ENCODE measurements around the gene AQP2. TPM values are rescaled to one million over a fixed set of nuclear protein-coding genes. Genes with fewer than 3 reads are reported as not detected.

Gene AQP2
- total and polyA plus RNA-seq, 2 of the 13 experiments (the other 11 are each of a cell fraction or from before 2014, with no cell fraction given) = not detected

DNA sequence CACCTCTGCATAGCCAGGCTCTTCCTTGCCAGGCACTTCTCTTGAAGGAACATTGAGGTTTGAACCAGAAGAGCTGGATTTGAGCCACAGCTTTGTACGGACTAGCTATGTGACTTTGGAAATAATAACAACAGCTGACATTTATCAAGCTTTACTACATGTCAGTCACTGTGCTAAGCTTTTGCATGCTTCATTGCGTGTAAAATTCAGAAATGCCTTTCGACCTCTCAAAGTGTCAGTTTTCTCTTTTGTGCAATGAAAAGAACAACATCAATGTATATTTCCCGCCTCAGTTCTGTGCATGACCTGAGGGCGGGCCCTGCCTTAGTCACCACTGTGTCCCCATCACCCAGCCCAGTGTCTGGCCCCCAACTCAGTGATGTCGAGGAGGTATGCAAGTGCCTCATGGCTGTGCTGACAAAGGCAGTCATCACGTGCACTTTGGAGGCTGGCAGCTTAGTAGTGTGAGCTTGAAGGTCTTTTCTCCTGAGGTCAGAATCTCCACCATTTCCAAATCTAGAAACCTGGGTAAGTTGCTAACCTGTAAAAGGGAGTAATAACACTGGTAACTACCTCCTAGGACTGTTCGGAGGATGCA lies 17.9 kb upstream of the AQP2 start:
- Histone ChIP-seq H3K27ac (ENCODE audit: extremely low read length, insufficient read depth, low read length) (no peak overlapping the region), H3K9ac (ENCODE audit: insufficient read depth, low read depth, low read length) (no peak overlapping the region), H4K20me1 (ENCODE audit: insufficient read depth, low read length) (no peaks in the 10 kb centered on the region), H2AFZ (ENCODE audit: low read length) (no peak overlapping the region), H3K4me3 (replicated peaks in 1 of 3; ENCODE audit: insufficient read depth in 1 of 3, low read depth in 2 of 3, low read length in 3 of 3) (no peak overlapping the region), H3K27me3 (ENCODE audit: control insufficient read depth in 1 of 2, insufficient read depth in 2 of 2, low read length in 2 of 2) (peaks cover 0 to 4% of the 10 kb centered on the region in 2 experiments; a peak in 1 of 5 replicates), H3K4me2 (ENCODE audit: low read depth, low read length) (no peak overlapping the region), H3K36me3 (replicated peaks in 1 of 2; ENCODE audit: control insufficient read depth in 1 of 2, insufficient read depth in 2 of 2, low read length in 2 of 2) (no peaks in the 10 kb centered on the region), H3K79me2 (ENCODE audit: insufficient read depth, low read length) (no peaks in the 10 kb centered on the region), H3K9me3 (ENCODE audit: low read length) (no peaks in the 10 kb centered on the region), H3K4me1 (ENCODE audit: insufficient read depth, low read length) (no peaks in the 10 kb centered on the region)
- ChIA-PET CTCF (ENCODE audit: low intra/inter-chr PET ratio, low total read pairs) (no interaction called here), POLR2A (no interaction called here)
- no peak for ATAC-seq
- in situ Hi-C loops (cut with HindIII; ENCODE audit: extremely low pct_ligation_motif_present, low pct_unique_long_range_greater_than_20kb) = no loop called here
- no TSS peak for BruUV-seq (replicated peaks)
- TF ChIP-seq KLF6 (CRISPR knock-in tag; IDR thresholded peaks at IDR 0.05) (no peak), ZBTB8A (CRISPR knock-in tag; IDR thresholded peaks at IDR 0.05; ENCODE audit: borderline replicate concordance, low read depth) (no peak), ZKSCAN1 (IDR thresholded peaks at IDR 0.05; ENCODE audit: low read length) (no peak), ZNF430 (CRISPR knock-in tag; IDR thresholded peaks at IDR 0.05) (no peak), CBX5 (CRISPR knock-in tag; IDR thresholded peaks at IDR 0.05; ENCODE audit: borderline replicate concordance) (no peak), NR2C2 (CRISPR knock-in tag; IDR thresholded peaks at IDR 0.05; ENCODE audit: borderline replicate concordance) (no peak), GABPB1 (CRISPR knock-in tag; IDR thresholded peaks at IDR 0.05) (no peak), PCBP1 (IDR thresholded peaks at IDR 0.05; ENCODE audit: borderline replicate concordance, low read depth, low read length) (no peak), FOXO1 (CRISPR knock-in tag; IDR thresholded peaks at IDR 0.05) (no peak)
- TF ChIP-seq, protein P1, sequence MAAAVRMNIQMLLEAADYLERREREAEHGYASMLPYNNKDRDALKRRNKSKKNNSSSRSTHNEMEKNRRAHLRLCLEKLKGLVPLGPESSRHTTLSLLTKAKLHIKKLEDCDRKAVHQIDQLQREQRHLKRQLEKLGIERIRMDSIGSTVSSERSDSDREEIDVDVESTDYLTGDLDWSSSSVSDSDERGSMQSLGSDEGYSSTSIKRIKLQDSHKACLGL (CRISPR knock-in tag; IDR thresholded peaks at IDR 0.05) = no peak
- TF ChIP-seq, protein P2, sequence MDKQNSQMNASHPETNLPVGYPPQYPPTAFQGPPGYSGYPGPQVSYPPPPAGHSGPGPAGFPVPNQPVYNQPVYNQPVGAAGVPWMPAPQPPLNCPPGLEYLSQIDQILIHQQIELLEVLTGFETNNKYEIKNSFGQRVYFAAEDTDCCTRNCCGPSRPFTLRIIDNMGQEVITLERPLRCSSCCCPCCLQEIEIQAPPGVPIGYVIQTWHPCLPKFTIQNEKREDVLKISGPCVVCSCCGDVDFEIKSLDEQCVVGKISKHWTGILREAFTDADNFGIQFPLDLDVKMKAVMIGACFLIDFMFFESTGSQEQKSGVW (CRISPR knock-in tag; IDR thresholded peaks at IDR 0.05; ENCODE audit: borderline replicate concordance) = no peak
- TF ChIP-seq, protein P3, sequence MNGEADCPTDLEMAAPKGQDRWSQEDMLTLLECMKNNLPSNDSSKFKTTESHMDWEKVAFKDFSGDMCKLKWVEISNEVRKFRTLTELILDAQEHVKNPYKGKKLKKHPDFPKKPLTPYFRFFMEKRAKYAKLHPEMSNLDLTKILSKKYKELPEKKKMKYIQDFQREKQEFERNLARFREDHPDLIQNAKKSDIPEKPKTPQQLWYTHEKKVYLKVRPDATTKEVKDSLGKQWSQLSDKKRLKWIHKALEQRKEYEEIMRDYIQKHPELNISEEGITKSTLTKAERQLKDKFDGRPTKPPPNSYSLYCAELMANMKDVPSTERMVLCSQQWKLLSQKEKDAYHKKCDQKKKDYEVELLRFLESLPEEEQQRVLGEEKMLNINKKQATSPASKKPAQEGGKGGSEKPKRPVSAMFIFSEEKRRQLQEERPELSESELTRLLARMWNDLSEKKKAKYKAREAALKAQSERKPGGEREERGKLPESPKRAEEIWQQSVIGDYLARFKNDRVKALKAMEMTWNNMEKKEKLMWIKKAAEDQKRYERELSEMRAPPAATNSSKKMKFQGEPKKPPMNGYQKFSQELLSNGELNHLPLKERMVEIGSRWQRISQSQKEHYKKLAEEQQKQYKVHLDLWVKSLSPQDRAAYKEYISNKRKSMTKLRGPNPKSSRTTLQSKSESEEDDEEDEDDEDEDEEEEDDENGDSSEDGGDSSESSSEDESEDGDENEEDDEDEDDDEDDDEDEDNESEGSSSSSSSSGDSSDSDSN (CRISPR knock-in tag; IDR thresholded peaks at IDR 0.05) = no peak
- intact Hi-C loops (cut with micrococcal nuclease; ENCODE audit: unreplicated experiment) = no loop called here
- DNase-seq (ENCODE audit: low spot score) = no peak
- no peak for FAIRE-seq
- 48% methylated on average over 8 of the region's 8 CpGs for WGBS (ENCODE audit: low lambda C conversion rate)

Data from HepG2 (cell line).